Loucy (cell line): ENCODE data around the gene LYPLAL1.

ENCODE experiments used
- EZH2phosphoT487 ChIP-seq: fragments of 200-600 bp; IDR thresholded peaks from 2 replicates; pipeline ENCODE4 v1.6.1; 2018; ENCODE audit warnings: antibody characterized with exemption, mild to moderate bottlenecking, moderate library complexity, borderline replicate concordance
- TF ChIP-seq, protein P1 (sequence below): fragments of 200-600 bp; sonication (generic); conservative IDR thresholded peaks from 2 replicates; pipeline ENCODE4 v1.5.1; 2014; ENCODE audit warnings: mild to moderate bottlenecking, antibody characterized with exemption, low read length

DNA sequence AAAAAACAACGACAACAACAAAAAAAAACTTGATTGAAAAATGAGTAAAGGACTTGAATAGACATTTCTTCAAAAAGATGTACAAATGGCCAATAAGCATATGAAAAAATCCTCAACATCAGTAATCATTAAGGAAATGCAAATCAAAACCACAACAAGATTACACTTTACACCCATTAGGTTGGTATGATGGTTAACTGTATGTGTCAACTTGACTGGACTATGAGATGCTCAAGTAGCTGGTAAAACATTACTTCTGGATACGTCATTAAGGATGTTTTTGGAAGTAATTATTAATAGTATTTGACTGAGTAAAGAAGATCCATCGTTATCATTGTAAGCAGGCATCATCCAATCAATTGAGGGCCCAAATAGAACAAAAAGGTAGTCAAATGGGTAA is 34.9 kb upstream of the LYPLAL1 start:
- TF ChIP-seq, protein P1, sequence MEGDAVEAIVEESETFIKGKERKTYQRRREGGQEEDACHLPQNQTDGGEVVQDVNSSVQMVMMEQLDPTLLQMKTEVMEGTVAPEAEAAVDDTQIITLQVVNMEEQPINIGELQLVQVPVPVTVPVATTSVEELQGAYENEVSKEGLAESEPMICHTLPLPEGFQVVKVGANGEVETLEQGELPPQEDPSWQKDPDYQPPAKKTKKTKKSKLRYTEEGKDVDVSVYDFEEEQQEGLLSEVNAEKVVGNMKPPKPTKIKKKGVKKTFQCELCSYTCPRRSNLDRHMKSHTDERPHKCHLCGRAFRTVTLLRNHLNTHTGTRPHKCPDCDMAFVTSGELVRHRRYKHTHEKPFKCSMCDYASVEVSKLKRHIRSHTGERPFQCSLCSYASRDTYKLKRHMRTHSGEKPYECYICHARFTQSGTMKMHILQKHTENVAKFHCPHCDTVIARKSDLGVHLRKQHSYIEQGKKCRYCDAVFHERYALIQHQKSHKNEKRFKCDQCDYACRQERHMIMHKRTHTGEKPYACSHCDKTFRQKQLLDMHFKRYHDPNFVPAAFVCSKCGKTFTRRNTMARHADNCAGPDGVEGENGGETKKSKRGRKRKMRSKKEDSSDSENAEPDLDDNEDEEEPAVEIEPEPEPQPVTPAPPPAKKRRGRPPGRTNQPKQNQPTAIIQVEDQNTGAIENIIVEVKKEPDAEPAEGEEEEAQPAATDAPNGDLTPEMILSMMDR: no peak
- no peak for TF ChIP-seq EZH2phosphoT487
